HepG2 (cell line): ENCODE results near the gene PLPPR3. TPM values are rescaled to one million over a fixed set of nuclear protein-coding genes. Genes with fewer than 3 reads are reported as not detected.

ENCODE experiments used
- BATF2 ChIP-seq: sonication (generic); formaldehyde crosslinking; IDR thresholded peaks from 2 replicates; pipeline ENCODE4 v1.8.0; 2022; ENCODE audit warnings: mild to moderate bottlenecking, missing genetic modification reagents, moderate library complexity
- DNMT3B ChIP-seq: conservative IDR thresholded peaks from 2 replicates; pipeline ENCODE4 v1.6.1; 2016; ENCODE audit warnings: missing biosample characterization, control low read depth
- HHEX ChIP-seq: IDR thresholded peaks from 2 replicates; pipeline ENCODE4 v1.6.1; 2016; ENCODE audit warnings: control low read depth
- IRX3 ChIP-seq: sonication (generic); formaldehyde crosslinking; IDR thresholded peaks from 2 replicates; pipeline ENCODE4 v1.8.1; 2023; ENCODE audit warnings: mild to moderate bottlenecking, low read depth, missing genetic modification reagents, borderline replicate concordance
- KDM6A ChIP-seq: IDR thresholded peaks from 2 replicates; pipeline ENCODE4 v1.6.1; 2016; ENCODE audit warnings: low read depth
- LBX2 ChIP-seq: sonication (generic); formaldehyde crosslinking; IDR thresholded peaks from 2 replicates; pipeline ENCODE4 v1.5.0; 2020; ENCODE audit warnings: missing genetic modification reagents, mild to moderate bottlenecking, borderline replicate concordance
- MAX ChIP-seq: IDR thresholded peaks from 2 replicates; pipeline ENCODE4 v1.6.1; 2012; ENCODE audit warnings: inconsistent platforms
- NFE2L2 ChIP-seq: fragments of 150-350 bp; IDR thresholded peaks from 2 replicates; pipeline ENCODE4 v1.6.1; 2014; ENCODE audit warnings: low read length
- NFIC ChIP-seq: IDR thresholded peaks from 2 replicates; pipeline ENCODE4 v1.6.1; 2012; ENCODE audit warnings: mild to moderate bottlenecking, low read length, inconsistent platforms
- PHF20 ChIP-seq: sonication (generic); formaldehyde crosslinking; IDR thresholded peaks from 2 replicates; pipeline ENCODE4 v1.5.0; 2020; ENCODE audit warnings: mild to moderate bottlenecking, missing genetic modification reagents
- PITX1 ChIP-seq: sonication (generic); formaldehyde crosslinking; IDR thresholded peaks from 2 replicates; pipeline ENCODE4 v1.5.1; 2020; ENCODE audit warnings: mild to moderate bottlenecking, missing genetic modification reagents
- TBX2 ChIP-seq: sonication (generic); formaldehyde crosslinking; IDR thresholded peaks from 2 replicates; pipeline ENCODE4 v1.5.0; 2020; ENCODE audit warnings: missing genetic modification reagents, mild to moderate bottlenecking, borderline replicate concordance
- WIZ ChIP-seq: sonication (generic); formaldehyde crosslinking; IDR thresholded peaks from 2 replicates; pipeline ENCODE4 v1.5.1; 2020; ENCODE audit warnings: mild to moderate bottlenecking, missing genetic modification reagents
- ZMYM4 ChIP-seq: sonication (generic); formaldehyde crosslinking; IDR thresholded peaks from 2 replicates; pipeline ENCODE4 v1.8.1; 2023; ENCODE audit warnings: mild to moderate bottlenecking, missing genetic modification reagents
- ZNF143 ChIP-seq: sonication (generic); formaldehyde crosslinking; IDR thresholded peaks from 2 replicates; pipeline ENCODE4 v1.4.0; 2020; ENCODE audit warnings: missing genetic modification reagents
- ZNF296 ChIP-seq: sonication (generic); formaldehyde crosslinking; conservative IDR thresholded peaks from 2 replicates; pipeline ENCODE4 v1.5.0; 2020; ENCODE audit warnings: mild to moderate bottlenecking, missing genetic modification reagents
- ZNF414 ChIP-seq: sonication (generic); formaldehyde crosslinking; IDR thresholded peaks from 2 replicates; pipeline ENCODE4 v1.5.0; 2020; ENCODE audit warnings: missing genetic modification reagents
- ZNF446 ChIP-seq: sonication (generic); formaldehyde crosslinking; IDR thresholded peaks from 2 replicates; pipeline ENCODE4 v1.5.0; 2020; ENCODE audit warnings: mild to moderate bottlenecking, missing genetic modification reagents
- ZNF530 ChIP-seq: sonication (generic); formaldehyde crosslinking; IDR thresholded peaks from 2 replicates; pipeline ENCODE4 v1.5.0; 2020; ENCODE audit warnings: low read depth, mild to moderate bottlenecking, missing genetic modification reagents
- ZNF550 ChIP-seq: sonication (generic); formaldehyde crosslinking; IDR thresholded peaks from 2 replicates; pipeline ENCODE4 v1.4.0; 2020; ENCODE audit warnings: mild to moderate bottlenecking, missing genetic modification reagents, borderline replicate concordance
- ZNF724P ChIP-seq: sonication (generic); formaldehyde crosslinking; IDR thresholded peaks from 2 replicates; pipeline ENCODE4 v1.8.0; 2022; ENCODE audit warnings: missing genetic modification reagents, borderline replicate concordance
- ZNF841 ChIP-seq: sonication (generic); formaldehyde crosslinking; IDR thresholded peaks from 2 replicates; pipeline ENCODE4 v1.8.1; 2023; ENCODE audit warnings: missing genetic modification reagents, borderline replicate concordance
- ZNF879 ChIP-seq: sonication (generic); formaldehyde crosslinking; IDR thresholded peaks from 2 replicates; pipeline ENCODE4 v1.8.1; 2023; ENCODE audit warnings: missing genetic modification reagents
- polyA plus RNA-seq, 8 experiments: library from polyadenylated mRNA; depleted of rRNA in 3 of 8; stranded (reverse) in 7 of 8; unstranded in 1 of 8; fragments of >200 nt; fragmentation: Illumina TruSeq in 4 of 8; extraction: Trizol in 4 of 8; gene quantifications; 2 replicates each; pipeline versions ENCODE4 v1.2.1 to v1.2.3, GENCODE V29; 2011 to 2016; ENCODE audit warnings: low read depth in 4 of 8, missing spikeins in 1 of 8, mixed read lengths in 1 of 8; ENCODE audit not compliant: insufficient read depth in 1 of 8
- total RNA-seq, 5 experiments: library from RNA; depleted of rRNA; stranded (reverse); fragments of >200 nt; fragmentation: Illumina TruSeq; extraction: Trizol; gene quantifications; 2 replicates each; pipeline ENCODE4 v1.2.3, GENCODE V29; 2016; ENCODE audit warnings: low read depth in 1 of 5
- TF ChIP-seq, protein P1 (sequence below): sonication (generic); formaldehyde crosslinking; IDR thresholded peaks from 2 replicates; pipeline ENCODE4 v1.4.0; 2020; ENCODE audit warnings: mild to moderate bottlenecking, low read depth, missing genetic modification reagents
- TF ChIP-seq, protein P2 (sequence below): IDR thresholded peaks from 2 replicates; pipeline ENCODE4 v1.4.0; 2020; ENCODE audit warnings: mild to moderate bottlenecking, missing genetic modification reagents

PLPPR3 gene
- total and polyA plus RNA-seq, 2 of the 13 experiments (the other 11 are each of a cell fraction or from before 2014, with no cell fraction given): 0.07 to 0.16 TPM

GRCh38 chr19:778910-779653 is 42.7 kb downstream of the PLPPR3 start (continued):
- TF ChIP-seq KDM6A (CRISPR knock-in tag) (no peak), TBX2 (CRISPR knock-in tag) (peak; percentile 61), ZNF530 (CRISPR knock-in tag) (no peak), ZNF550 (no peak), WIZ (CRISPR knock-in tag) (0 out of 2 replicates have a peak, but pooled peaks have one; percentile 43), ZNF841 (CRISPR knock-in tag) (no peak), ZNF143 (CRISPR knock-in tag) (0 out of 2 replicates have a peak, but pooled peaks have one; percentile 29), DNMT3B (CRISPR knock-in tag) (peak; percentile 80; the same call in 1 of the 2 replicates), ZNF724P (no peak), PITX1 (peak; percentile 74; the same call in 1 of the 2 replicates), PHF20 (CRISPR knock-in tag) (no peak), ZNF446 (CRISPR knock-in tag) (no peak), ZMYM4 (CRISPR knock-in tag) (peak; percentile 69), HHEX (CRISPR knock-in tag) (no peak), IRX3 (CRISPR knock-in tag) (peak; percentile 71; the same call in 1 of the 2 replicates), BATF2 (peak; percentile 66; the same call in 1 of the 2 replicates), NFE2L2 (no peak), LBX2 (CRISPR knock-in tag) (no peak; the same call in 1 of the 2 replicates), NFIC (no peak), ZNF296 (no peak), MAX (peak; percentile 98), ZNF414 (no peak), ZNF879 (CRISPR knock-in tag) (peak; percentile 63; the same call in 1 of the 2 replicates)
- TF ChIP-seq, protein P1, sequence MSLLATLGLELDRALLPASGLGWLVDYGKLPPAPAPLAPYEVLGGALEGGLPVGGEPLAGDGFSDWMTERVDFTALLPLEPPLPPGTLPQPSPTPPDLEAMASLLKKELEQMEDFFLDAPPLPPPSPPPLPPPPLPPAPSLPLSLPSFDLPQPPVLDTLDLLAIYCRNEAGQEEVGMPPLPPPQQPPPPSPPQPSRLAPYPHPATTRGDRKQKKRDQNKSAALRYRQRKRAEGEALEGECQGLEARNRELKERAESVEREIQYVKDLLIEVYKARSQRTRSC (CRISPR knock-in tag): no peak
- TF ChIP-seq, protein P2, sequence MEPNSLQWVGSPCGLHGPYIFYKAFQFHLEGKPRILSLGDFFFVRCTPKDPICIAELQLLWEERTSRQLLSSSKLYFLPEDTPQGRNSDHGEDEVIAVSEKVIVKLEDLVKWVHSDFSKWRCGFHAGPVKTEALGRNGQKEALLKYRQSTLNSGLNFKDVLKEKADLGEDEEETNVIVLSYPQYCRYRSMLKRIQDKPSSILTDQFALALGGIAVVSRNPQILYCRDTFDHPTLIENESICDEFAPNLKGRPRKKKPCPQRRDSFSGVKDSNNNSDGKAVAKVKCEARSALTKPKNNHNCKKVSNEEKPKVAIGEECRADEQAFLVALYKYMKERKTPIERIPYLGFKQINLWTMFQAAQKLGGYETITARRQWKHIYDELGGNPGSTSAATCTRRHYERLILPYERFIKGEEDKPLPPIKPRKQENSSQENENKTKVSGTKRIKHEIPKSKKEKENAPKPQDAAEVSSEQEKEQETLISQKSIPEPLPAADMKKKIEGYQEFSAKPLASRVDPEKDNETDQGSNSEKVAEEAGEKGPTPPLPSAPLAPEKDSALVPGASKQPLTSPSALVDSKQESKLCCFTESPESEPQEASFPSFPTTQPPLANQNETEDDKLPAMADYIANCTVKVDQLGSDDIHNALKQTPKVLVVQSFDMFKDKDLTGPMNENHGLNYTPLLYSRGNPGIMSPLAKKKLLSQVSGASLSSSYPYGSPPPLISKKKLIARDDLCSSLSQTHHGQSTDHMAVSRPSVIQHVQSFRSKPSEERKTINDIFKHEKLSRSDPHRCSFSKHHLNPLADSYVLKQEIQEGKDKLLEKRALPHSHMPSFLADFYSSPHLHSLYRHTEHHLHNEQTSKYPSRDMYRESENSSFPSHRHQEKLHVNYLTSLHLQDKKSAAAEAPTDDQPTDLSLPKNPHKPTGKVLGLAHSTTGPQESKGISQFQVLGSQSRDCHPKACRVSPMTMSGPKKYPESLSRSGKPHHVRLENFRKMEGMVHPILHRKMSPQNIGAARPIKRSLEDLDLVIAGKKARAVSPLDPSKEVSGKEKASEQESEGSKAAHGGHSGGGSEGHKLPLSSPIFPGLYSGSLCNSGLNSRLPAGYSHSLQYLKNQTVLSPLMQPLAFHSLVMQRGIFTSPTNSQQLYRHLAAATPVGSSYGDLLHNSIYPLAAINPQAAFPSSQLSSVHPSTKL (CRISPR knock-in tag): peak; percentile 77
